Adipocyte (in vitro differentiated cells): ENCODE measurements around the gene CCDC82.
A peak's percentile ranks its signal among the peaks of the same experiment; 100 is the strongest.

Experiments used
- DNase-seq: peaks from one replicate; pipeline ENCODE4 v3.0.0-alpha.2; 2015; ENCODE audit warnings: low read depth
- H3K27me3 ChIP-seq: replicated peaks from 2 replicates; pipeline ENCODE4 v1.7.0; 2013; ENCODE audit warnings: mild to moderate bottlenecking, low read length, moderate library complexity; ENCODE audit not compliant: control insufficient read depth, insufficient read depth
- H3K36me3 ChIP-seq: 2 replicates; pipeline ENCODE4 v1.7.0; 2013; ENCODE audit warnings: low read length, mild to moderate bottlenecking, moderate library complexity; ENCODE audit not compliant: control insufficient read depth, insufficient read depth, severe bottlenecking
- H3K4me1 ChIP-seq: 2 replicates; pipeline ENCODE4 v1.7.0; 2013; ENCODE audit warnings: mild to moderate bottlenecking, low read length, moderate library complexity; ENCODE audit not compliant: control insufficient read depth, insufficient read depth
- H3K4me3 ChIP-seq: 2 replicates; pipeline ENCODE4 v1.7.0; 2013; ENCODE audit warnings: mild to moderate bottlenecking, low read length, moderate library complexity
- H3K9ac ChIP-seq: 2 replicates; pipeline ENCODE4 v1.7.0; 2013; ENCODE audit warnings: mild to moderate bottlenecking, low read length, moderate library complexity
- H3K9me3 ChIP-seq: 2 replicates; pipeline ENCODE4 v1.7.0; 2013; ENCODE audit warnings: mild to moderate bottlenecking, low read length, moderate library complexity; ENCODE audit not compliant: control insufficient read depth

The CCDC82 gene

DNA sequence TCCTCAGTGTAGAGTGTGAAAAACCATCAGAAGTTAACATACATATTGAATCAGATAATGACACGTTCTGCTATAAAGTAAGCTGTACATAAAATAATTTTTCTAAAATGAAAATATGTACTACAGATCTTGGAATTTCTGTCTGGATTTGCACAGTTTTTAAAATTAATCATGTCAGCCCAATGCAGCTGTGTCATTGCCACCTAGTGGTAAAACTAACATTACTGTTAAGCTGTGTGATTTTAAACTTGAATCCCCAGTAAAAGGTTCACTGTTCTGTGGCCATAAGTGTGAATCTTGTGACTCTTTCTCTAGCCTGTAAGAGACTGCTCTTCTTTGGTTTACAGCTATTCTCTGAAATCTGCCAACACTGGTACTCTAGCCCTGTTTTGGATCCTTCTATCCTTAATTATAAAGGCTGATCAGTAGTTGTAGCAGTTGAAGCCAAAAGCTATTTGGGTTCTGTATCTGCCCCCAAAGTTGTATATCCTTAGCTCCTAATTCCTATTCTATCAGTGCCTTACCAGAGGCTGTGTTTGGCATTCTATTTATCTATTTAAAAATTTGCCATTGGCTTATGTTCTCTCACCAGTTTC lies 4.1 kb upstream of the CCDC82 start:
- Histone ChIP-seq H3K9me3 (no peaks in the 10 kb centered on the region), H3K9ac (peak overlapping the region; percentile 18), H3K4me3 (no peak overlapping the region), H3K27me3 (no peaks in the 10 kb centered on the region), H3K4me1 (peaks cover 29% of the 10 kb centered on the region), H3K36me3 (no peaks in the 10 kb centered on the region)
- DNase-seq: peak; percentile 85

DNA sequence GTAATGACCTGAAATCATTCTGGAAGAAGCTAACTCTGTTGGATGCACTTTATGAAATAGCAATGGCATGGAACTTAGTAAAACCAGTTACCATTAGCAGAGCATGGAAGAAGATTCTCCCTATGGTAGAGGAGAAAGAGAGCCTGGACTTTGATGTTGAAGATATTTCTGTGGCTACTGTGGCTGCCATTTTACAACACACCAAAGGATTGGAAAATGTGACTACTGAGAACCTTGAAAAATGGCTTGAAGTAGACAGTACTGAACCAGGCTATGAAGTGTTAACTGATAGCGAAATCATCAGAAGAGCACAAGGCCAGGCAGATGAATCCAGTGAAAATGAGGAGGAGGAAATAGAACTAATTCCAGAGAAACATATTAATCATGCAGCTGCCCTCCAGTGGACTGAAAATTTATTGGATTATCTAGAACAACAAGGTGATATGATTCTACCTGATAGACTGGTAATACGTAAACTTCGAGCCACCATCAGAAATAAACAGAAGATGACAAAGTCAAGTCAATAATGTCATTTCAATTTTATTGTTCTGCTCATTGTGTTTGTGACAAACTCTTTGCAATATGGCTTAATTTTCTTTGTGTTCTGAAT lies 2.1 kb upstream of the CCDC82 start:
- Histone ChIP-seq H3K4me3 (no peak overlapping the region), H3K27me3 (no peaks in the 10 kb centered on the region), H3K9me3 (no peaks in the 10 kb centered on the region), H3K9ac (no peak overlapping the region), H3K4me1 (peaks cover 45% of the 10 kb centered on the region), H3K36me3 (no peaks in the 10 kb centered on the region)
- DNase-seq: peak; percentile 10

DNA sequence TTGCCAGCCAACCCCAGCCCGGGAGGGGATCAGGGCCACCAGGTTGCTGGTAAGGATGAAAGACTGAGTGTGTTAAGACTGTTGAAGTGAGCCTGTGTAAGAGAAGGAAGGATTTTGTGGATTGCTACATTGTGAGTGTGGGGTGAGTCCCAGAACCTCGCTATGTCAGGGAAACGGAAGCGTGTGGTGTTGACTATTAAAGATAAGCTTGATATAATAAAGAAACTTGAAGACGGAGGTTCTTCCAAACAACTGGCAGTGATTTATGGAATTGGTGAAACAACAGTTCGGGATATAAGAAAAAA lies 728 bp upstream of the CCDC82 start:
- Histone ChIP-seq H3K4me3 (peak overlapping the region; percentile 91), H3K9me3 (no peaks in the 10 kb centered on the region), H3K36me3 (no peaks in the 10 kb centered on the region), H3K4me1 (peaks cover 45% of the 10 kb centered on the region), H3K9ac (peak overlapping the region; percentile 87), H3K27me3 (no peaks in the 10 kb centered on the region)
- DNase-seq: no peak

DNA sequence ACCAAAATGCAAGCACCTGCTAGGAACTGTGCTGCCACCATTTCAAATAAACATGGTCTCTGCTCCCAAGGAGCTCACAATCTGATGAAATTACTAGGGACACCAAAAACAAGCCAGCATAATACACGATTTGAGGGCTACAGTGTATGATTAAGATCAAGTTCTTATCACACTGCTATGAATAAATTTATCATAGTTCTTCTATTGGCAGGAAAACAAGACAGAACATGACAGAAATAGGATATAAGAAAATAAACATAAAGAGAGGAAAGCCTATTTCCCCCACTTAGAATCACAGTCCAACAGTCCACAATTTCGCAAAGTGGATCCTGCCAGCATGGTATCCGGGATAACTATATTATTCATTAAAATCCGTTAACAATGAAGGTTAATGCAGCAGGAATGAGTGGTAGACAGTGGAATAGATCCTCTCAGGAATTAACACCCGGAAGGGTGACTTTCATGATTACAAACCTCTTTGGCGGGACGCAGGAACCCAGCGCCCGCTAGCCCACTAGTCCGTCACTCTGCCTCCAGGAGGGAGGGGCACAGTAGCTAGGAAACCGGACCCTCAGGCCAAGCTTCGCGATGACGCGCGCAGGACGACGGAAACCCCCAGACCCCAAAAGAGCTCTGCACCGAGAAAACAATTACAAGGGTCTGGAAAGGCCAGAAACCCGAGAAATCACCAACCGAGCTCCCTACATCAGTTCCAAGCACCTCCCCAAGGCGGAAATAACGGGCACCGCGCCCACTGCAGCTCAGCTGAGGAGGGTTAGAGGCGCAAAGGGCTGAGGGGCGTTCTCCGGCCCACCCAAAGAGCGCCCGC lies 607 bp downstream of the CCDC82 start:
- H3K9me3 ChIP-seq: no peaks in the 10 kb centered on the region
- peak overlapping the region; percentile 87 for H3K9ac ChIP-seq
- peak; percentile 74 for DNase-seq
- H3K4me1 ChIP-seq: peaks cover 45% of the 10 kb centered on the region
- H3K27me3 ChIP-seq: no peaks in the 10 kb centered on the region
- peak overlapping the region; percentile 91 for H3K4me3 ChIP-seq
- H3K36me3 ChIP-seq: peaks cover 5% of the 10 kb centered on the region

DNA sequence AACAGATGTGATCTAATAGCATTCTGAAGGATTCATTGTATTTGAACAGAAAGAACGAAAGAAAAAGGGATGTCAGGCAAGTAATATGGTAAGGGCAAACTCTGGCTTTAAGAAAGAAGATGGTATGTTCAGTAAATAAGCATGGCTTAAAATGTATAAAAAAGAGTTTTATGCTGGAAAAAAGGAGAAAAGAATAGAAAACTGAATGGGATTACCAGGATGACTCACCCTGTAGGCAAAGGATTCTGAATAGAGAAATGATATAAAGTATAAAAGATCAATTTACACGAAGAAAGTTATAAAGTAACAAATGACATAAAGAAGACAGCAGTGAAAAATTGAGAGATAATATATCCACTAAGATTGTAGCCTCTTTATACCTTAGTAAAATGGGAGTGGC lies 4.5 kb downstream of the CCDC82 start:
- no peak overlapping the region for H3K4me3 ChIP-seq
- peaks cover 16% of the 10 kb centered on the region for H3K4me1 ChIP-seq
- H3K9me3 ChIP-seq: no peaks in the 10 kb centered on the region
- DNase-seq: no peak
- peaks cover 38% of the 10 kb centered on the region for H3K36me3 ChIP-seq
- H3K9ac ChIP-seq: no peak overlapping the region
- H3K27me3 ChIP-seq: no peaks in the 10 kb centered on the region

DNA sequence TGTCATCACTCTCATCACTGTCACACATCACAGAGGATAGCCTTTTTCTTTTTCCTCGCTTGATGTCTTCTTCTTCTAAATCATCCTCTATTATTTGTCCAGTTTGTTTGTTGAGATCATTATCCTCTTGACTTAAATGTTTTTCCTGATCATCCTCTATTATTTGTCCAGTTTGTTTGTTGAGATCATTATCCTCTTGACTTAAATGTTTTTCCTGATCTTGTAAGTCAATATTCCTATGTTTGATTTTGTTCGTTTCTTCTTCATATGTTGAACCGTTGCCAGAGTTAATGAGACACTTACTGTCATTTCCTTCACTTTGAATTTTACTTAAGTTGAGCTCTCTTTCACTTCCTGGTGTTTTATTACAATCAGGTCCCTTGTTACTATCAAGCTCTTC lies 5.6 kb downstream of the CCDC82 start:
- no peak for DNase-seq
- H3K36me3 ChIP-seq: peaks cover 43% of the 10 kb centered on the region

DNA sequence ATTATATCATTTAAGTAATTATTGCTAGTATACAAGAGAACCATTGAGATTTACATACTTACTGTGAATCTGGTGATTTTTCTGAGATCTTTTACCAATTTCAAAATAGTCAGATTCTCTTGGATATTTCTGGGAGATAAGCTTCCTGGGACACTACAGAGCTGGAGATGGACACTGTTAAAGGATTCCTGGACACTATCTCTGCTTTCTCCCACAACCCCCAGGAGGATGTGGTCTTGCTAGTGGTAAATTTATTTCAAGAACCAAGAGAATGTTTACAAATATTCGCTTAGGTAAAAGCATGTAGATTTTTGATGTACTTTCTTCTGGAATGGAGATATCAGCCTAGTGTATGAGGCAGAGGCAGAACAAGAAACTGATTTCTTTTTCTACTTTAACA lies 12.9 kb downstream of the CCDC82 start:
- DNase-seq: no peak

More for the DNA sequence above, 5.6 kb downstream of the CCDC82 start:
- Histone ChIP-seq H3K4me3 (no peak overlapping the region), H3K9ac (no peak overlapping the region), H3K4me1 (peaks cover 16% of the 10 kb centered on the region), H3K27me3 (no peaks in the 10 kb centered on the region), H3K9me3 (no peaks in the 10 kb centered on the region)

DNA sequence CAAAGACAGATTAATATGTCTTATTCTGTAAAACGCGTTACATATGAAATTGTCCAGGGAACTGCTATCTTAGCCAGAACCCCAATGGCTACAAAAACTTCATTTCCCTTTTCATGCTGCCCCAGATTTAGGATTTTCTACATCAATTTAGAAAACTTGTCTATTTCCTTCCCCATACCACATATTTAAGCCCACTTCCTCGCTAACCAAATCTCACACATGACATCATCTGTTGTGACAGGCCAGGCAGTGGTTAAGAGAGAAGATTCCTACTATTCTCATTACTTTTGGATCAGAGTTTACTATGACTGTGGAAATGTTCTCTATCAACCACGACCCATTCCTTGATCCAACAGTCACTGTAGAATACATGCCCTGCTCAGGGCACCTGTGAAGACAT lies 15.9 kb downstream of the CCDC82 start:
- Histone ChIP-seq H3K9me3 (no peaks in the 10 kb centered on the region), H3K4me1 (no peaks in the 10 kb centered on the region), H3K4me3 (no peak overlapping the region), H3K36me3 (peaks cover 36% of the 10 kb centered on the region), H3K9ac (no peak overlapping the region), H3K27me3 (no peaks in the 10 kb centered on the region)
- no peak for DNase-seq

More for the DNA sequence above, 12.9 kb downstream of the CCDC82 start:
- Histone ChIP-seq H3K4me3 (no peak overlapping the region), H3K9ac (no peak overlapping the region), H3K27me3 (no peaks in the 10 kb centered on the region), H3K9me3 (no peaks in the 10 kb centered on the region), H3K4me1 (no peaks in the 10 kb centered on the region), H3K36me3 (peaks cover 36% of the 10 kb centered on the region)

DNA sequence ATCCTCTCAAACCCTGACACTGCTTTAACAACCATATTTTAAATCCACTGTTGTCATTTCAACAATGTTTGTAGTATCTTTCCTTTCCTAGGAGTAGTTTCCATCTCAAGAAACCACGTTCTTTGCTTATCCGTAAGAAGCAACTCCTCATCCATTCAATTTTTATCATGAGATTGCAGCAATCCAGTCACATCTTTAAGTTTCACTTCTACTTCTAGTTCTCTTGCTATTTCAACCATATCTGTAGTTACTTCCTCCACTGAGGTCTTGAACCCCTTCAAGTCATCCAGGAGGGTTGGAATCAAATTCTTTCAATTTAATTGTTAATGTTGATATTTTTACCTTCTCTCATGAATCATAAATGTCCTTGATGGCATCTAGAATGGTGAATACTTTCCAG lies 22.4 kb downstream of the CCDC82 start:
- no peak overlapping the region for H3K4me3 ChIP-seq
- H3K4me1 ChIP-seq: no peaks in the 10 kb centered on the region
- H3K27me3 ChIP-seq: no peaks in the 10 kb centered on the region
- no peak overlapping the region for H3K9ac ChIP-seq
- no peak for DNase-seq
- peaks cover 62% of the 10 kb centered on the region for H3K36me3 ChIP-seq
- H3K9me3 ChIP-seq: peaks cover 5% of the 10 kb centered on the region

DNA sequence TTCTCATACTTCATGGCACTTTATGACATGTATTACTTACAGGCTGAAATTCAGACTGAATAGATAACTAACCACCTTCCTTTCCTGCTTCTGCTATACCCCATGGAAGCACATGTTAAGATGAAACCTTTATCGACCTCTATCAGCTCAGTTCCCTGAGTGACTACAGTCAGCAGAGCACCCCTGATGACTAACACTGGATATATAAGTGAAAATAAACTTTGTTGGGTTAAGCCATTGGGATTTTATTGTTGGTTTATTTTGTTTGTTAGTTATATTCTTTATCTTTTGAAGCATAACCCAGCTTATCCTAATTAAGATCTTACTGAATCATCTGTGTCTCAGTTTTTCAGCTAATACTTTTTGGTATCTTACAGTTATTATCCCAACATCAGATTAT lies 23.7 kb downstream of the CCDC82 start:
- peaks cover 5% of the 10 kb centered on the region for H3K9me3 ChIP-seq
- no peak overlapping the region for H3K4me3 ChIP-seq
- no peaks in the 10 kb centered on the region for H3K27me3 ChIP-seq
- H3K36me3 ChIP-seq: peaks cover 60% of the 10 kb centered on the region
- DNase-seq: no peak
- no peaks in the 10 kb centered on the region for H3K4me1 ChIP-seq
- no peak overlapping the region for H3K9ac ChIP-seq

DNA sequence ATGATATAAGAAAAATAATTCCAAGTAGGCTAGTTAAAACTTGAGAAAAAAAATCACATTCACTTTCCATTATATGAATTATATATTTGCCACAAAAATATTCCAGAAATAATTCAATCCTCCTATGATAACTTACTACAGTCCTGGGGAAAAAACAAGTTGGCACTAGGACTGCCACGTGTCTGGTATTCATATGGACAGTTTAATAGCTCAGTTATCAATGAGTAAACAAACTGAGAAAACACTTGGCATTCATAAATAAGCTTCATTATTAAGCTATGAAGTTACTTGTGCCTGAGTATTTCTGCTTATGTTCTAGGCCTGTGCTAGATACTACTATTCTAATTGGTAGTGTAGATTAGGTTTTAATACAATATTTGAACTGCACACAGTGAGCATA lies 24.2 kb downstream of the CCDC82 start:
- H3K4me1 ChIP-seq: no peaks in the 10 kb centered on the region
- H3K36me3 ChIP-seq: peaks cover 58% of the 10 kb centered on the region
- H3K9ac ChIP-seq: no peak overlapping the region
- DNase-seq: no peak
- H3K9me3 ChIP-seq: peaks cover 5% of the 10 kb centered on the region
- no peak overlapping the region for H3K4me3 ChIP-seq
- no peaks in the 10 kb centered on the region for H3K27me3 ChIP-seq
